NCI-H748 (cell line): ENCODE results near the gene LMLN.
"Not testable (repeated sequence)": the region's sequence is repeated elsewhere in the genome, so short reads cannot be mapped to it uniquely, and the experiment has no call there.

Source experiments
- DNase-seq: peaks from one replicate; lab custom pipeline; 2025; ENCODE audit not compliant: unreplicated experiment; lab: John Stamatoyannopoulos, UW

The LMLN gene

DNA sequence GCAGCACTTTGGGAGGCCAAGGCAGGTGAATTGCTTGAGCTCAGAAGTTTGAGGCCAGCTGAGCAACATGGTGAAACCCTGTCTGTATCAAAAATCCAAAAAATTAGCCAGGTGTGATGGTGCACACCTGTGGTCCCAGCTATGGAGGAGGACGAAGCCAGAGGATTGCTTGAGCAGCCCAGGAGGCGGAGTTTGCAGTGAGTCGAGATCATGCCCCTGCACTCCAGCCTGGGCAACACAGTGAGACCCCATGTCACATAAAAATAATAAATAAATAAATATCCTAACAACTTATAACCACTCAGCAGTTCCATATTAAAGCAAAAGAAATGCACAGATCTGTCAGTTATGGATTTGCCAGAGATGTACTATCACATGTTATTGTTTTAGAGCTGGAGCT lies 62.6 kb downstream of the LMLN start:
- no peak for DNase-seq

DNA sequence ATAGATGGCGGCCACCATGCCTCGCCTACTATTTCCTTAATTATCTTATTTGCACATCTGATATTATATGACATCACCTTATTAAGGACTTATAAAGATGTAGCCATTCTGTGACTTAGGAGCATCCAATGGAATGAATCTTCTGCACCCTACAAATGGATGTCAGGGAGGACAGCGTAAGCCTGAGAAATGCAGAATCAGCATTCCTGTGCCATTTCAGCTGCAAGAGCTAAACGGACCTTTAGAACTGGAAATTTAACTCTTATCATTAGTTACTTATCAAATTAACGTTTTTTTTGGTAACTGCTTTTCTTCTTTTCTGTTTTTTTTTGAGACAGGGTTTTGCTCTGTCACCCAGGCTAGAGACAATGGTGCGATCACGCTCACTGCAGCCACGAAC lies 65.6 kb downstream of the LMLN start:
- no peak for DNase-seq

DNA sequence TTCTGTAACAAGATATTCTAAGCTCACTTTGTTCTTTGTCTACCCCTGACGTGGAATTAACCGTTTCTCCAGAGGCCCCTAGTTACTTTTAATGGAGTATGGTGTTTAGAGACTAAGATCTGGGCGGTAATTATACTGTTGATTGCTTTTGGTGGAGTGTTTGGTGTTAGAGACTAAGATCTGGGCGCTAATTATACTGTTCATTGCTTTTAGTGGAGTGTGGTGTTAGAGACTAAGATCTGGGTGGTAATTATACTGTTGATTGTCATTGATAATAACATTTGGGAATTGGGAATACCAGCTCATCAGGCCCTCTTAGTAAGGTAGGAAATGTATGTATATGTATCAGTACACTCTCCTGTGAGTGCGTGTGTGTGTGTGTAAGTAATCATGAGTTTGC lies 66.6 kb downstream of the LMLN start:
- no peak for DNase-seq

DNA sequence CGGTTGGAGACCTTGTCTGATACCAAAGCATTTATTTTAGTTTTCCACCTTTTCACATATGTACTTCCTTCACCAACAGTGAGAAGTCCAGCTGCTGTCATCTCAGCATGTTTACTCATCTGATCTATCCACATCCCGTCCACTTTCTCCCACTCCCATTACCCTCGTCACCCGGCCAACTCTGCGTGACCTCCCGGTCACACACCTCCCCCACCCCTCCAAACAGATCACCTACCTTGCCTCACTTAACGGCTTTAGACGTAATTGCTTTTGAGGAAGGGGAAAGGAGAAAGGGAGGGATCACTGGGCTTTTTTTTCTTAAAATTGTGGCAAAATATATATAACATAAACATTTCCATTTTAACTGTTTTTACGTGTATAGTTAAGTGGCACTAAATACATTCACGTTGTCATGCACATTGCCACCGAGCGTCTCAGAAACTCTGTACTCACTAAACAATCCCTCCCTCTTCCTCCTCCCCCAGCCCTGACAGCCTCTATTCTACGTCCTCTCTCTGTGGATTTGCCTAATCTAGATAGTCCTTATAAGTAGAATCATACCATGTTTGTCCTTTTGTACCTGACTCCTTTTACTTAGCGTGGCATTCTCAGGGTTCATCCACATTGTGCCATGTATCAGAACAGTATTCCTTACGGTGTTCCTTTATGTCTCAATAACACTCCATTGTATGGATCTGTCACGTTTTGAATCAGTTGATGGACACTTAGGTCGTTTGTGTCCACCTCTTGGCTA lies 67.2 kb downstream of the LMLN start:
- no peak for DNase-seq

DNA sequence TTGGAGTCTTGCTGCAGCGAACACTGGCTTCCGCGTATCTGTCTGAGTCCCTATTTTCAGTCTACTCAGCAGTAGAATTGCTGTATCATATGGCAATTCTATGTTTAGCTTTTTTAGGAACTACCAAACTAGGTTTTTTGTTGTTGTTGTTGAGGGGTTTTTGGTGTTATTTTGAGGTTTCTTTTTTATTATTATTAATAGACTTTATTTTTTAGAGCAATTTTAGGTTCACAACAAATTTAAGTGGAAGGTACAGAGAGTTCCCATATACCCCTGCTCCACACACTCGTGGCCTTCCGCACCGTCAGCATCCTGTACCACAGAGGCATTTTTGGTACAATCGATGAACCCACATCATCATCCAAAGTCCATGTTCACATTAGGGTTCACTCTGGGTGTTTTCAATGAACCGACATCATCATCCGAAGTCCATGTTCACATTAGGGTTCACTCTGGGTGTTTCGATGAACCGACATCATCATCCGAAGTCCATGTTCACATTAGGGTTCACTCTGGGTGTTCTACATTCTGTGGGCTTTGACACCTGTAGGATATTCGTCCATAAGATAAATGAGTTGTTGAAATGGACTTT lies 67.9 kb downstream of the LMLN start:
- no peak for DNase-seq

DNA sequence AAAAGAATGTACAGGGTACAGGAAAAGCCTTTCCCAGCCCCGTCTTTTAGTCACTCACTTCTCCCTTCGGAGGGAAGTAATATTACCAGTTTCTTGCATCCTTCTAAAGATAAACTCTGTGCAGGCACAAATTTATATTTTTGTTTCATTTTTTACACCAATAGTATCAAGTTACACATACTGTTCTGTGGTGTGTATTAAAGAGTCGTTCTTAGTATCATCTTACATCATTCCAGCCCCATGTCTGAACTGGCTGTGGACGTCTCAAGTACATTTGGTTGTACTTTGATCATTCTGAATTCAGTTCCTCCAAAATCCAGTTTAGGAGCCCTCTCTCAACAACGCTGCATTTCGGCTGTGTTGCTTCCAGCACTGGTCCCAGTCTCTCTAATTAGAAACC lies 68.7 kb downstream of the LMLN start:
- no peak for DNase-seq

DNA sequence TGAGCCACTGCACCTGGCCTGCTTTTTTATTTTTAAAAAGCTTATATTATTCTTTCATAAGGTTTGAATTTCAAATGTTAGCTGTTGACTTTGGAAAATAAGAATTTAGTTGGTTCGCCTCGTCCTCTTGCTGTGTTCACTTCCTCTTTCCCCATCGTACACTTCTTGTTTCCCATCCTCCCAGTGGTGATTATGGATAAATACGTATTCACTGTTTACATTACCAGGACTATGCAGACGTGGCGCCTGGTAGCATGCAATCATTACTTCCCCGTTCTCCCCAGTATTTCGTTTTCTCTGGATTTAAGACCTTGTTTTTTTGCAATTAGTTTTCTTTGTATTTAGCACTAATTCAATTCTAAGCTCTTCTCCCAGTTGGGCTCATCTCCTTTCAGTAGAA lies 70.1 kb downstream of the LMLN start:
- DNase-seq: no peak

DNA sequence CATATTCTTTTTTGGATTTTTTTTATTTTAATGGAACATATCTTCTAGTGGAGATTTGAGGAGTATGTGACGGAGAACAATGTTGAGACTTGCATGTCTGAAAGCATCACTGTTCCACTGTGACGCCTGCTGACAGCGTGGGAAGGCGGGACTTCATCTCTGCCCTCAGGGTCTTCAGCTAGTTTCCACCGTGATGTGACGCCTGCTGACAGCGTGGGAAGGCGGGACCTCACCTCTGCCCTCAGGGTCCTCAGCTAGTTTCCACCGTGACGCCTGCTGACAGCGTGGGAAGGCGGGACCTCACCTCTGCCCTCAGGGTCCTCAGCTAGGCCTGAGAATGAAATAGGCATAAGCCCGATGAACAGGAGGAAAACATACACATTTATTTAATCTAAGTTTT lies 70.7 kb downstream of the LMLN start:
- no peak for DNase-seq

DNA sequence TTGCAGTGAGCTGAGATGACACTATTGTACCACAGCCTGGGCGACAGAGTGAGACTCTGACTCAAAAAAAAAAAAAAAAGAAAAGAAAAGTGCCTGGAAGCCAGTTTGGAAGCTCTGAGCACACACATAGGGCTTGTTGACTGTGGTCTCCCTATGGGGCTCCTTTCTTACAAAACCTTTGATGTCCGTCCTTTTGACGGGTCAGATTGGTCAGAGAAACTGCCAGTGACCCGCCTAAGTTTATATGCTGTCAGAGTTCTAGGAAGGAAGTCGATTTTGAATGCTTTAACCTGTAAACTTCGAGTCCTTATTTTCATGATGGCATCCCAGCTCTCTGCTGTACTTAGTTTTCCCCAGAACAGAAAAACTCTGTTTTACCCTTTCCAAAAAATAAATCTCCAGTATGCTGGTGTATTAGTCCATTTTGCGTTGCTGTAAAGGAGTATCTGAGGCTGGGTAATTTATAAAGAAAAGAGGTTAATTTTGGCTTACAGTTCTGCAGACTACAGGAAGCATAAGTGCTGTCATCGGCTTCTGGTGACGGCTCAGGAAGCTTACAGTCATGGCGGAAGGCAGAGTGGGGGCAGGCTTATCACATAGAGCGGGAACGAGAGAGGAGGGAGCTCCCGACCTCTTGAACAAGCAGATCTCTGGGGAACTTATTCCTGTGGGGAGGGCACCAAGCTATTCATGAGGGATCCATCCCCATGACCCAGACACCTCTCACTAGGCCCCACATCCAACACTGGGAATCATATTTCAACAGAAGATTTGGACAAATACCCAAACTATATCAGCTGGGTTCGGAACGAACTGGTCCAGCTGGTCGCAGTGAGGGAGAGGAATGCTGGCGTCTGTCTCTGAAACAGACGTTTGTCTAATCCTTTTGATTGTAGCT lies 72.3 kb downstream of the LMLN start:
- DNase-seq: no peak

DNA sequence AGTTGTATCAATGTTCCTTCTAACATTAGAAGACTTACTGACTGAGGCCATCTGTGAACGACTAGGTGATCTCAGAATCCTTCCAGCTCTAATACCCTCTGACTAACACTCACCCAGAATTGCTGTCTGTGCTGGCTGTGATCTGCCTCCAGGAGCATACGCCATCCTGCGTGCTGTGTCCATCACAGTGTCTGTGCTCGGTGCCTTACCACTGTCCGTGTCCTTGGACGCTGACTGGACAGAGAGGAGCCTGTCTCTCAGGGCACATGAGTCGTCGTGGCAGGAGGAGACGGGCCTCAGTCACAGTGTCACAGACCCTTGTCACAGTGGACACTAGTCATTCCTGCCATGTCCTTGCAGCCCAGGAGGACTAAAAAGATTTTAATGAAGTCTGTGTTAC lies 83.1 kb downstream of the LMLN start:
- DNase-seq: no peak

DNA sequence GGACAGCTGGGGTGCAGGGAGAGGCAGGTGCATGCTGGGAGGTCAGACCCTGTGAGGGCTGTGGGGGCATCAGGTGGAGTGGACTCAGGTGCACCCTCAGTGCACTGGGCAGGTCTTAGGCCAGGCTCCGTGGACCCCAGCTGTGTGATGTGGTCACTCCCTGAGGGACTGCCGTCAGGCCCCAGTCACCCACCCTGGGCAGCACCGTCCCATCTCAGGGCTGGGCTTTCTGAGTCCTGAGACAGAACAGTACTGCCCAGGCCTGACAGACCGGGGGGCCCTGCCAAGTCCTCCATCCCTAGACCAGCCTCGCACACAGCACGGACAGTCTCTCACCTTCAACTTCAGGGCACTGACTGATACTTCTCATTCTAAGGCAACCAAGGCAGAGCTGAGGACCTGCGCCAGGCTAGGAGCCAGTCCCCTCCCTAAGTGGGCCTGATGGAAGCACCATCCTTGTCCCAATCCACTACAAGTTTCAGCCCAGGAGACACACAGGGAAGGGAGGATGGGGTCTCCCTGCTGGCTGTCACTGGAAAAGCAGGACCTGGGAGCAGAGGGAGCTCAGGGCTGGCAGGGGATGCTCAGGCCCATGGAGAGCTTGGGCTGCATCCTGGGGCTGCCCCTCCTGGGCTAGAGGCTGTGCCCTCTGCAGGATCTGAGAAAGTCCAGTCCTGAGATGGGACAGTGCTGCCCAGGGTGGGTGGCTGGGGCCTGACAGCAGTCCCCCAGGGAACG lies 86.3 kb downstream of the LMLN start:
- no peak for DNase-seq

DNA sequence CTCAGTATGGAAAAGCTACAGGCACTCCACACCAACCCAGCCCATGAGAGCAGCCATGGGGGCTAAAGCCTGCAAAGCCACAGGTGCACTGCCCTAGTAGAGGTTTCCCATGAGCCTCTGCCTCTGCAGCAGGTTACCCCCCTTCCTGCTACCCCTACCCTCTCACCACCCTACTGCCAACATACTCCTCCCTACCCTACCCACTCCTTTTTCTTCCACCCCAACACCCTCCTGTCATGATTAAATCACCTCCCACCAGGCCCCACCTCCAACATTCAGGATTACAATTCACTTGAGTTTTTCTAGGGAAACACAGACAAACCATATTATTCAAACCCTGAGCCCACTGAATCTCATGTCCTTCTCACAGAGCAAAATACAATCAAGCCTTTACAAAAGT lies 88.4 kb downstream of the LMLN start:
- no peak for DNase-seq

DNA sequence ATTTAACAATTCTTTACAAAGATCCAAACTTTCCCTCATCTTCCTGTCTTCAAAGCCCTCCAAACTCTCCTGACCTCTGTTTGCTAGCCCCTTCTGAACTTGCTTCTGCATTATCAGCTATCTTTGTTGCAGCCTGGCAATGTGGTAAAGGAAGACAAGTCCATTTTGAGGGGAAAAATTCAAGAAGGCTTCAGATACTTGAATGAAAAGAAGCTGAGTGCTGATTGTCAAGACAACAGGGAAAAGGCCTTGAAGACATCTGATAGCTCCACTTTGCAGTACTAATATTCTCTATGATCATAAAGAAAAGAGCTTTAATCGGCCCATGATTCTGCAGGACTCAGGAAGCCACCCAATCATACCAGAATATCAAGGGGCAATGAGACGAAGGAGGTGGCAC lies 91.8 kb downstream of the LMLN start:
- DNase-seq: no peak

DNA sequence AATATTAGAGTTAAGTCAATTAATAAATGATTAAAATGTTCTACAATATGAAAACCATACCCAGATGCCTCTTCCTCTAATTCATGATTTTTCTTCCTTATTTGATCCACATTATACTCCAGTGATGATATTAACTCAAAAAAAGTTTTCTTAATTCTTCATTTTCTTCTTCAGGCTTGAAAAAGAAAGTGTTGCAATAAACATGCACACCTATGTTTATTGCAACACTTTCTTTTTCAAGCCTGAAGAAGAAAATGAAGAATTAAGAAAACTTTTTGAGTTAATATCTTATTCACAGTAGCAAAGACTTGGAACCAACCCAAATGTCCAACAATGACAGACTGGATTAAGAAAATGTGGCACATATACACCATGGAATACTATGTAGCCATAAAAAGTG lies 93.4 kb downstream of the LMLN start:
- DNase-seq: not testable (repeated sequence)

DNA sequence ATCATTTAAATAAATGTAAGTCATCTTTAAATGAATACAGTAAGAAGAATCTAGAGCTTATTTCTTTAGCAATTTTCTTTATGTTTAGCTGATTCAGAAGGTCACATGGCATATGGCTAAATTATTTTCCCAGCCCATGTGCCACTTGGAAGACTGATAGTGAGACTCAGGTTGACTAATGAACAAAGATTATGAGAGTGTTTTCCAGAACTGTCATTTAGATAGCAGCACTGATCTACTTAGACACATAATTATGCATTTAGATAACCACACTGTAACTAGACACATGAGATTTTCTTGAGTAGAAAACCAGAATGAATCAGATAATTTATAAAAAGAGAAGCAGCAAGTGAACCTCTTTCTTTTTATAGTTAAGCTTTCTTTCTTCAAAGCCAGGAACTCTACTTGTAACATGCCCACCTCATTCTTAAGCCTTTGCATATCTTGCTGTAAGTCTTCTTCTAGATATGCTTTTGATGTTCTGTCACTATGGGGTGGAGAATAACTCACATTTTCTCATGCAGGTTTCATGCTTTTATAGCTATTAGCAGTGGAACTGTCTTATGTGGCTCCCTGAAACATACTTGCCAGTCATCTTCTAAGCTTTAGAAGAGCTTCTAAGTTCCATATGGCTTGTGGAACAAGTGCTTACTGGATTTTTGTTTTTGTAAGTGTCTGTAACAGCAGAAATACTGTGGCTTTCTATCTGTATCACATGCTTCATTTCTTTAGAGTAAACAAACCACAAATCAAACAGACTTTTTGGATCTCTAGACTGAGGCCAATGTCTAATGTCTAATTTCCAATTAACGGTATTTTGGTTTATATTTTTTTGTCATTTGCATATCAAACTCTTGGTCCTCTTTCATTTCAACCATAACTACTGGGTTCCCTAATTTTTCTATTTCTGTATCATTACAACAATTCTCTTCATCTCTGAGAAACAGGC lies 101.4 kb downstream of the LMLN start:
- DNase-seq: no peak

DNA sequence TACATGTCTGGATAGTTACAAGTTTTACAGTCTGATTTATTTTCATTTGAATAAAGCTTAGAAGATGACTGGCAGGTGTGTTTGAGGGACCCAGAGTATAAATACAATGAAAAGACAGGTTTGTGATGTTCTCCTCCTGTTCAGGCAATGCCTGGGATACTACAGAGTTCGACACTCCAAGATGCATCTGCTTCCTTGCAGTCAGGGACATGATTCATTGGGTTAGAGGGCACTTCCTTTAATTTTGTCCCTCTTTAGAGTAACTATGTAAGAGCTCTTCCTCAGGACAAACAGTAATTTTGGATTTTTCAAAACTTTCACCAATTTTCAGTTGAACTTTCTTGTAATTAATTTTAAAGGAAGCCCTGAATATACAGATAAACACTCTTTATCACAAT lies 102.0 kb downstream of the LMLN start:
- DNase-seq: no peak

DNA sequence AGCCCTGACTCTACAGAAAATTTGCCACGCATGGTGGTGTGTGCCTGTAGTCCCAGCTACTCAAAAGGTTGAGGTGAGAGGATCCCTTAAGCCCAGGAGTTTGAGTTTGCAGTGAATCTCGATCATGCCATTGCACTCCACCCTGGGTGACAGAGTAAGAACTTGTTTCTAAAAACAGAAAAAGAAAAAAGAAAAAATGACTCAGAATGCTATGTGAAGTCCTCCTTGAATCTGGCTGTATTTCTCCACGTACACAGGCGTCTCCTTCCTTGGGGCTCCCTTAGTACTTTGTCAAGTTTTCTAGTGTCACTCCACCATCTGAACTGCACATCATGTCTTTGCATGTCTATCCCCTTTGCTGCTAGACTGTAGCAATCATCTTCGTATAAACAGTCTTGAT lies 104.4 kb downstream of the LMLN start:
- DNase-seq: no peak

DNA sequence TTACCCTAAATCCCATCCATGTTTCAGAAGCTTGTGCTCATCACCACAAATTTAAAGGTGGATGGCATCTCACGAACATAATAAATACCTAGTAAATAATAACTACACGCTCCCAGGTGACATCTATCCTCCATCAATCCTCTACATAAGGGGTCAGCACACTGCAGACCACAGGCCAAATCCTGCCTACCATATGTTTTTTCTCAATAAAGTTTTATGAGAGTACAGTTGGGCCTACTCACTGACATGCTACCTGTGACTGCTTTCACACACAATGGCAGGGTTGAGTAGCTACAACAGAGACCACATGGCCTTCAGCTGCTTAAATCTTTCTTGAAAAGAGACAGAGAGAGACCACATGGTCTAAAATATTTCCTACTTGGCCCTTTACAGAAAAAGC lies 105.9 kb downstream of the LMLN start:
- DNase-seq: no peak

DNA sequence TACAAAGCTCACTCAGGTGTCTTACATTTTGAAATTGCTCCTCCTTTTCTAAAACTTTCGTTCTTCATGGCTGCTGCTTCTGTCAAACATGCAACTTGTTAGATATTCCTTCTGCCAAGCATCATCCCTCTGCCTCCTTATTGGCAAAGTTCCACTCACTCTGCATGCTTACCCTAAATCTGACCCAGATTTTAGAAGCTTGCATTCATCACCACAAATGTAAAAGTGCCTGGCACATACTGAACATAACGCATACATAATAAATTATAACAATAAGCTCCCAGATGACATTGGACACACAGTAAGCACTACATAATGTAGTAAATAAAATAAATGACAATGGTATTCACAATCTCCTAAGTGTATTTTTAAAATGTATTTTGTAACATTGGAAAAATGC lies 107.4 kb downstream of the LMLN start:
- no peak for DNase-seq

DNA sequence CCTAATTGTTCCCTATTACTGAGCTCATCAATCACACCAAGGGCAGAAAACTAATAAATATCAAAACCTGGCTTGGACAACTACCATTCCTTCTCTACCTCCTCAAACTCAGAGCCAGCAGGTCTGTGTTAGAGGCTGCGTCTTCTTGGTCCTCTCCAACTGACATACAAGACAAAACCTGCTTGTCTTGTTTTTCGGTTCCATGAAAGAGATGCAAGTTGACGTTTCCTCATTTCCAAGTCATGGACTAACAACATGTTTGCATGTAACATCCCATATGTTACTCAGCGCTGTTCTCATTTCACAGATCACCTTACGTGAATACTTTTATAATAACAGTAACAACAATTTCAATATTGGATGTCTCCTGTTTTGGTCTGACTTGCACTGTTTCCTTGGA lies 110.9 kb downstream of the LMLN start:
- no peak for DNase-seq
